Loucy (cell line): ENCODE data around the gene SIK2.

Experiments used
- H2AFZ ChIP-seq: fragments of 200-600 bp; sonication (generic); 2 replicates; pipeline ENCODE4 v1.6.0; 2016; ENCODE audit warnings: antibody characterized with exemption, mild to moderate bottlenecking, low read length, moderate library complexity
- H3F3A ChIP-seq: fragments of 200-600 bp; 2 replicates; pipeline ENCODE4 v1.6.0; 2016; ENCODE audit warnings: antibody characterized with exemption, low read depth, mild to moderate bottlenecking
- H3K27me3 ChIP-seq: fragments of 200-600 bp; sonication (generic); 2 replicates; pipeline ENCODE4 v1.6.1; 2014; ENCODE audit warnings: low read length, mild to moderate bottlenecking; ENCODE audit not compliant: insufficient read depth, poor library complexity, severe bottlenecking
- H3K36me3 ChIP-seq: fragments of 200-600 bp; sonication (generic); 2 replicates; pipeline ENCODE4 v1.6.1; 2016; ENCODE audit warnings: low read length; ENCODE audit not compliant: insufficient read depth
- H3K4me1 ChIP-seq: fragments of 200-600 bp; sonication (generic); 2 replicates; pipeline ENCODE4 v1.5.1; 2014; ENCODE audit warnings: low read length, mild to moderate bottlenecking; ENCODE audit not compliant: insufficient read depth, poor library complexity, severe bottlenecking
- H3K4me2 ChIP-seq: fragments of 200-600 bp; sonication (generic); 2 replicates; pipeline ENCODE4 v1.6.0; 2014; ENCODE audit warnings: antibody characterized with exemption, low read length, low read depth, mild to moderate bottlenecking; ENCODE audit not compliant: poor library complexity, severe bottlenecking
- H3K4me3 ChIP-seq: fragments of 200-600 bp; sonication (generic); 2 replicates; pipeline ENCODE4 v1.5.1; 2014; ENCODE audit warnings: low read length, mild to moderate bottlenecking, mixed read lengths; ENCODE audit not compliant: poor library complexity, severe bottlenecking
- H3K79me2 ChIP-seq: fragments of 200-600 bp; sonication (generic); 2 replicates; pipeline ENCODE4 v1.6.1; 2014; ENCODE audit warnings: low read length; ENCODE audit not compliant: insufficient read depth
- H3K9ac ChIP-seq: fragments of 200-600 bp; sonication (generic); 2 replicates; pipeline ENCODE4 v1.6.0; 2014; ENCODE audit warnings: mild to moderate bottlenecking, low read depth, low read length, moderate library complexity; ENCODE audit not compliant: poor library complexity, severe bottlenecking
- H3K9me2 ChIP-seq: fragments of 200-600 bp; sonication (generic); replicated peaks from 2 replicates; pipeline ENCODE4 v1.6.1; 2016; ENCODE audit warnings: low read depth, low read length, mixed read lengths
- H3K9me3 ChIP-seq: fragments of 200-600 bp; sonication (generic); 2 replicates; pipeline ENCODE4 v1.6.1; 2014; ENCODE audit warnings: mild to moderate bottlenecking, antibody characterized with exemption, low read length, low read depth; ENCODE audit not compliant: insufficient read depth
- H4K20me1 ChIP-seq: fragments of 200-600 bp; sonication (generic); 2 replicates; pipeline ENCODE4 v1.6.0; 2014; ENCODE audit warnings: antibody characterized with exemption, low read length, mild to moderate bottlenecking; ENCODE audit not compliant: insufficient read depth, poor library complexity, severe bottlenecking
- EZH2phosphoT487 ChIP-seq: fragments of 200-600 bp; IDR thresholded peaks from 2 replicates; pipeline ENCODE4 v1.6.1; 2018; ENCODE audit warnings: antibody characterized with exemption, mild to moderate bottlenecking, moderate library complexity, borderline replicate concordance
- TF ChIP-seq, protein P1 (sequence below): fragments of 200-600 bp; sonication (generic); conservative IDR thresholded peaks from 2 replicates; pipeline ENCODE4 v1.5.1; 2014; ENCODE audit warnings: mild to moderate bottlenecking, antibody characterized with exemption, low read length

SIK2 gene

DNA sequence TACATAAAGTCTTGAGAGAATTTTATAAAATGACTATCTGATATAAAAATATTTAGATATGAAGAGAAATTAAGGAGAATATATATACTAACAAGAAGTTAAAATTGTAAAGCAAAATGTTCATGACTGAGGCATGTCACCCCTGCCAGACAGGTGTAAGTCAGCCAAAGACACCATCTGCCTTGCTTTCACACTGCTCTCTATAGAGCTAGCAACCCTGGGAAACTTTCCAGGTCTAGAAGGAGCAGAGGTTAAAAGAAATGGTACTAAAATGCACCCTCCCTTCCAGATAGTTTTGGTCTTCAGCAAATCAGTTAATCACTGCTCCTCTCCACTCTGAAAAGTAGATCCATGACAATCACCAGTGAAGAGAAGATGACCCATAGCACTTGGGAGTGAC lies 147.4 kb downstream of the SIK2 start:
- no peaks in the 10 kb centered on the region for H3F3A ChIP-seq
- H3K9me2 ChIP-seq: no peaks in the 10 kb centered on the region
- H4K20me1 ChIP-seq: peaks cover 6% of the 10 kb centered on the region
- no peak overlapping the region for H3K4me3 ChIP-seq
- no peaks in the 10 kb centered on the region for H3K9me3 ChIP-seq
- H3K4me1 ChIP-seq: no peaks in the 10 kb centered on the region
- no peaks in the 10 kb centered on the region for H3K27me3 ChIP-seq
- no peak overlapping the region for H3K4me2 ChIP-seq
- H3K36me3 ChIP-seq: peaks cover 86% of the 10 kb centered on the region; the same call in 1 of the 2 replicates
- no peak overlapping the region for H3K9ac ChIP-seq
- H3K79me2 ChIP-seq: no peaks in the 10 kb centered on the region; the same call in 1 of the 2 replicates
- no peak overlapping the region for H2AFZ ChIP-seq
- TF ChIP-seq EZH2phosphoT487: no peak
- TF ChIP-seq, protein P1, sequence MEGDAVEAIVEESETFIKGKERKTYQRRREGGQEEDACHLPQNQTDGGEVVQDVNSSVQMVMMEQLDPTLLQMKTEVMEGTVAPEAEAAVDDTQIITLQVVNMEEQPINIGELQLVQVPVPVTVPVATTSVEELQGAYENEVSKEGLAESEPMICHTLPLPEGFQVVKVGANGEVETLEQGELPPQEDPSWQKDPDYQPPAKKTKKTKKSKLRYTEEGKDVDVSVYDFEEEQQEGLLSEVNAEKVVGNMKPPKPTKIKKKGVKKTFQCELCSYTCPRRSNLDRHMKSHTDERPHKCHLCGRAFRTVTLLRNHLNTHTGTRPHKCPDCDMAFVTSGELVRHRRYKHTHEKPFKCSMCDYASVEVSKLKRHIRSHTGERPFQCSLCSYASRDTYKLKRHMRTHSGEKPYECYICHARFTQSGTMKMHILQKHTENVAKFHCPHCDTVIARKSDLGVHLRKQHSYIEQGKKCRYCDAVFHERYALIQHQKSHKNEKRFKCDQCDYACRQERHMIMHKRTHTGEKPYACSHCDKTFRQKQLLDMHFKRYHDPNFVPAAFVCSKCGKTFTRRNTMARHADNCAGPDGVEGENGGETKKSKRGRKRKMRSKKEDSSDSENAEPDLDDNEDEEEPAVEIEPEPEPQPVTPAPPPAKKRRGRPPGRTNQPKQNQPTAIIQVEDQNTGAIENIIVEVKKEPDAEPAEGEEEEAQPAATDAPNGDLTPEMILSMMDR: no peak

DNA sequence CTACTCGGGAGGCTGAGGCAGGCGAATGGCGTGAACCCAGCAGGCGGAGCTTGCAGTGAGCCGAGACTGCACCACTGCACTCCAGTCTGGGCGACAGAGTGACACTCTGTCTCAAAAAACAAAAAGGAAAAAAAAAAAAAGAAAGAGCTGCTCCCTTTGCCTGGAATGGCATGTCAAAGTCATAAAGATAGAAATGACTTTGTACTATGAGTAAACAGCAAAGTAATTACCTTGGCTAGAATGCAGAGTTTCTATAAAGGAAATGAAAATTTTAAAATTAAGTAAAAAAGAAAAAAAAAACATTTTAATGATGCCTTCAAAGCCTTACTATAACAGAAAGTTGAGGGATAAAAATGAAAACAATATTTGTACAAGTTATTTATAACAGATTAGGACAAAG lies 153.8 kb downstream of the SIK2 start:
- Histone ChIP-seq H3K9me2 (no peaks in the 10 kb centered on the region), H3K9ac (no peak overlapping the region), H3K4me2 (no peak overlapping the region), H3K4me1 (peaks cover 11% of the 10 kb centered on the region), H3K27me3 (no peaks in the 10 kb centered on the region), H4K20me1 (peaks cover 3% of the 10 kb centered on the region), H3F3A (no peaks in the 10 kb centered on the region), H3K79me2 (peaks cover 5% of the 10 kb centered on the region; the same call in 1 of the 2 replicates), H3K36me3 (peaks cover 70% of the 10 kb centered on the region), H3K4me3 (no peak overlapping the region), H2AFZ (no peak overlapping the region), H3K9me3 (no peaks in the 10 kb centered on the region)
- TF ChIP-seq, protein P1: no peak
- TF ChIP-seq EZH2phosphoT487: no peak

DNA sequence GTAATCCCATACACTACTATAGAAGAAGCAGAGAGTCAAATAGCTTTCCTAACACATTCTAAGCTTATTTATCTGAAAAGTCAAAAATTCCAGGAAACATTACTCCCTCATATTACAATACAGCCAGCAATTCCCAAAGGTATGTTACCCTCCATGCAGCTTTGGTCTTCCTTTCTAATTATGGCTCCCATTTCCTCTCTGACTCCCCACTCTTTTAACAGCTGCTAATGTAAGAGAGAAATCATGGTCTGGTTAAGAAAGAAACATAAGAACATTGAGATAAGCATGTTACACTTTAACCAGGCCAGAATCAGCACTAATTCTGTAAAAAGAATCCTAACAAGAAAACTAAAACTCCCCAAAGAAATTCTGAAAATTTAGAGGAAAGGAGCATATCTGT lies 157.1 kb downstream of the SIK2 start:
- Histone ChIP-seq H2AFZ (no peak overlapping the region), H3F3A (no peaks in the 10 kb centered on the region), H3K4me2 (no peak overlapping the region), H4K20me1 (peaks cover 22% of the 10 kb centered on the region), H3K27me3 (no peaks in the 10 kb centered on the region), H3K4me3 (no peak overlapping the region), H3K9ac (no peak overlapping the region), H3K36me3 (peaks cover 48% of the 10 kb centered on the region), H3K9me3 (no peaks in the 10 kb centered on the region), H3K9me2 (no peaks in the 10 kb centered on the region), H3K79me2 (peaks cover 38% of the 10 kb centered on the region), H3K4me1 (peaks cover 37% of the 10 kb centered on the region)
- TF ChIP-seq, protein P1: no peak
- no peak for TF ChIP-seq EZH2phosphoT487
